H9 (cell line): ENCODE measurements around the gene KCNAB1. TPM values are rescaled to one million over a fixed set of nuclear protein-coding genes. Genes with fewer than 3 reads are reported as not detected.

Source experiments
- DNase-seq: peaks from one replicate; pipeline ENCODE4 v3.0.0-alpha.2; 2017
- H2AFZ ChIP-seq: one replicate; pipeline ENCODE4 v1.6.1; 2013; ENCODE audit warnings: mild to moderate bottlenecking, low read length, control low read depth, moderate library complexity
- H2AK5ac ChIP-seq: 2 replicates; pipeline ENCODE4 v1.6.1; 2013; ENCODE audit warnings: low read length, control low read depth, mixed read lengths; ENCODE audit not compliant: insufficient read length
- H2BK120ac ChIP-seq: one replicate; pipeline ENCODE4 v1.6.1; 2013; ENCODE audit warnings: low read depth, mild to moderate bottlenecking, low read length, control low read depth, inconsistent platforms; ENCODE audit not compliant: poor library complexity, severe bottlenecking
- H2BK12ac ChIP-seq: 2 replicates; pipeline ENCODE4 v1.6.1; 2013; ENCODE audit warnings: low read length, control low read depth, mixed read lengths, low read depth; ENCODE audit not compliant: insufficient read length
- H2BK15ac ChIP-seq: 2 replicates; pipeline ENCODE4 v1.6.1; 2013; ENCODE audit warnings: low read depth, low read length, control low read depth
- H2BK20ac ChIP-seq: one replicate; pipeline ENCODE4 v1.6.1; 2013; ENCODE audit warnings: low read depth, mild to moderate bottlenecking, low read length, control low read depth, inconsistent platforms; ENCODE audit not compliant: poor library complexity, severe bottlenecking
- H2BK5ac ChIP-seq: 2 replicates; pipeline ENCODE4 v1.6.1; 2013; ENCODE audit warnings: low read length, control low read depth, mixed read lengths; ENCODE audit not compliant: insufficient read length
- H3K14ac ChIP-seq: 2 replicates; pipeline ENCODE4 v1.6.1; 2013; ENCODE audit warnings: low read length, control low read depth; ENCODE audit not compliant: insufficient read depth
- H3K18ac ChIP-seq: 2 replicates; pipeline ENCODE4 v1.6.1; 2013; ENCODE audit warnings: low read depth, mild to moderate bottlenecking, mixed read lengths, low read length, control low read depth; ENCODE audit not compliant: insufficient read length
- H3K23ac ChIP-seq: 2 replicates; pipeline ENCODE4 v1.6.1; 2013; ENCODE audit warnings: low read length, control low read depth, mixed read lengths, low read depth; ENCODE audit not compliant: insufficient read length
- H3K23me2 ChIP-seq: 2 replicates; pipeline ENCODE4 v1.6.1; 2013; ENCODE audit warnings: low read depth, mild to moderate bottlenecking, mixed read lengths, low read length, control low read depth; ENCODE audit not compliant: insufficient read length, poor library complexity, severe bottlenecking
- H3K27ac ChIP-seq: 2 replicates; pipeline ENCODE4 v1.5.1; 2013; ENCODE audit warnings: low read length, control low read depth, mixed read lengths, low read depth; ENCODE audit not compliant: insufficient read length
- H3K27me3 ChIP-seq: 2 replicates; pipeline ENCODE4 v1.6.1; 2013; ENCODE audit warnings: low read length, control low read depth, inconsistent platforms; ENCODE audit not compliant: insufficient read depth
- H3K4ac ChIP-seq: 2 replicates; pipeline ENCODE4 v1.6.1; 2013; ENCODE audit warnings: low read depth, mild to moderate bottlenecking, control low read depth, inconsistent platforms, low read length, moderate library complexity
- H3K4me1 ChIP-seq: 2 replicates; pipeline ENCODE4 v1.6.1; 2013; ENCODE audit warnings: low read length, control low read depth, inconsistent platforms; ENCODE audit not compliant: insufficient read depth
- H3K4me2 ChIP-seq: 2 replicates; pipeline ENCODE4 v1.6.1; 2013; ENCODE audit warnings: low read length, control low read depth, mixed read lengths; ENCODE audit not compliant: insufficient read length, insufficient read depth
- H3K56ac ChIP-seq: 2 replicates; pipeline ENCODE4 v1.6.1; 2013; ENCODE audit warnings: low read depth, mild to moderate bottlenecking, mixed read lengths, low read length, control low read depth; ENCODE audit not compliant: insufficient read length
- H3K79me1 ChIP-seq: 2 replicates; pipeline ENCODE4 v1.6.1; 2013; ENCODE audit warnings: low read depth, mild to moderate bottlenecking, moderate library complexity, low read length, control low read depth, inconsistent platforms; ENCODE audit not compliant: insufficient read depth, poor library complexity, severe bottlenecking
- H3K79me2 ChIP-seq: 2 replicates; pipeline ENCODE4 v1.6.1; 2013; ENCODE audit warnings: low read length, control low read depth, inconsistent platforms; ENCODE audit not compliant: insufficient read depth
- H3K9ac ChIP-seq: 2 replicates; pipeline ENCODE4 v1.6.1; 2013; ENCODE audit warnings: low read length, control low read depth, mixed read lengths; ENCODE audit not compliant: insufficient read length; ENCODE audit errors: extremely low read depth
- H3K9me3 ChIP-seq: one replicate; pipeline ENCODE4 v1.6.1; 2013; ENCODE audit warnings: low read depth, low read length, inconsistent platforms; ENCODE audit not compliant: control insufficient read depth
- H3T11ph ChIP-seq: one replicate; pipeline ENCODE4 v1.6.1; 2013; ENCODE audit warnings: mild to moderate bottlenecking, low read length, control low read depth, inconsistent platforms
- H4K20me1 ChIP-seq: one replicate; pipeline ENCODE4 v1.6.1; 2013; ENCODE audit not compliant: control insufficient read depth, insufficient read length, insufficient read depth
- H4K5ac ChIP-seq: 2 replicates; pipeline ENCODE4 v1.6.1; 2013; ENCODE audit warnings: low read depth, mild to moderate bottlenecking, mixed read lengths, low read length, control low read depth; ENCODE audit not compliant: insufficient read length
- H4K8ac ChIP-seq: replicated peaks from 2 replicates; pipeline ENCODE4 v1.6.1; 2013; ENCODE audit warnings: low read length, control low read depth, mixed read lengths, low read depth; ENCODE audit not compliant: insufficient read length
- H4K91ac ChIP-seq: 2 replicates; pipeline ENCODE4 v1.6.1; 2013; ENCODE audit warnings: low read depth, mild to moderate bottlenecking, moderate library complexity, mixed read lengths, low read length, control low read depth; ENCODE audit not compliant: insufficient read length
- H3K27ac Mint-ChIP-seq, 3 experiments: 2 replicates in 2 of 3; 3 replicates in 1 of 3; pipeline ENCODE4 v1.8.0; 2020 to 2021; ENCODE audit warnings: mixed read lengths in 3 of 3, mild to moderate bottlenecking in 1 of 3, moderate library complexity in 1 of 3
- H3K27me3 Mint-ChIP-seq: 2 replicates; pipeline ENCODE4 v1.8.0; 2021; ENCODE audit warnings: low read depth, mild to moderate bottlenecking, moderate library complexity, mixed read lengths
- H3K36me3 Mint-ChIP-seq, 3 experiments: 2 replicates in 2 of 3; 3 replicates in 1 of 3; pipeline ENCODE4 v1.8.0; 2020 to 2021; ENCODE audit warnings: low read depth in 3 of 3, mixed read lengths in 3 of 3; ENCODE audit not compliant: insufficient read depth in 1 of 3
- H3K4me1 Mint-ChIP-seq, 2 experiments: 2 replicates each; pipeline ENCODE4 v1.8.0; 2020; ENCODE audit warnings: mixed read lengths in 2 of 2
- H3K4me3 Mint-ChIP-seq, 2 experiments: 2 replicates in 1 of 2; 3 replicates in 1 of 2; pipeline ENCODE4 v1.8.0; 2020 to 2021; ENCODE audit warnings: mild to moderate bottlenecking in 2 of 2, mixed read lengths in 2 of 2, moderate library complexity in 1 of 2
- H3K9me3 Mint-ChIP-seq, 2 experiments: 2 replicates in 1 of 2; 3 replicates in 1 of 2; pipeline ENCODE4 v1.8.0; 2020; ENCODE audit warnings: mild to moderate bottlenecking in 2 of 2, mixed read lengths in 2 of 2, moderate library complexity in 1 of 2
- WGBS: extraction: QIAGEN DNeasy Blood & Tissue Kit; methylation state at CpG from one replicate; pipeline ENCODE4 v1.1.7; 2013; ENCODE audit warnings: missing lambda C conversion rate, low lambda C conversion rate, mixed read lengths; ENCODE audit not compliant: insufficient read length; ENCODE audit errors: extremely low coverage; 5-methylcytosine and 5-hydroxymethylcytosine counted together
- total RNA-seq: library from RNA; stranded (reverse); gene quantifications from 2 replicates; pipeline ENCODE4 v1.2.1, GENCODE V29; 2021
- TF ChIP-seq, protein P1 (sequence below): fragments of 200-600 bp; sonication (generic); conservative IDR thresholded peaks from 3 replicates; pipeline ENCODE4 v1.8.0; 2021; ENCODE audit warnings: antibody characterized with exemption, mild to moderate bottlenecking

The KCNAB1 gene
- total RNA-seq, 1 experiment from 2014 or later = 3.7 TPM

DNA sequence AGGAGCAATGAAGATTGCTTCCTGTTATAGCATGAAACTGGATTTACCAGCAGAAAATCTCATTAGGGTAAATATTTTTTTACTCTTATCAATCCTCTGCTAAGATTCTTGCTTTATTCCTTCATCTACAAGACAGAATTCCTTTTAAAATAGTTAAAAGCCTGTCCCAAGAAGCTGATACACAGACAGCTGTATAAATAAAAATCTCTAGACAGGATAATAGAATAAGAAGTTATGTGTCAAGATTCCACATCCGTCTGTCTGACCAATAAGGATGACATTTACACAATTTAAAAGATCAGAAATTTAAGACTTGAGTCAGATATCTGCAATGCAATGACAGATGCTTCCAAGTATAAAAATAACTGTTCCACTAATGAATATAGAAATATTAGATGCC is 376.9 kb downstream of the KCNAB1 start:
- Histone ChIP-seq H3K9me3 (no peaks in the 10 kb centered on the region), H2AFZ (no peak overlapping the region), H3K23ac (no peak overlapping the region), H3K4me1 (no peaks in the 10 kb centered on the region), H3K79me1 (no peaks in the 10 kb centered on the region), H2BK120ac (no peak overlapping the region), H3K79me2 (no peaks in the 10 kb centered on the region), H2BK5ac (no peak overlapping the region), H3T11ph (no peak overlapping the region), H4K8ac (no peak overlapping the region), H4K91ac (no peak overlapping the region), H3K14ac (no peak overlapping the region), H3K23me2 (no peaks in the 10 kb centered on the region), H2BK15ac (no peak overlapping the region), H4K20me1 (no peaks in the 10 kb centered on the region), H3K4me2 (no peak overlapping the region), H3K9ac (no peak overlapping the region), H2AK5ac (no peak overlapping the region), H3K4ac (no peak overlapping the region), H2BK20ac (no peak overlapping the region), H3K18ac (no peak overlapping the region), H4K5ac (no peak overlapping the region), H3K56ac (no peak overlapping the region), H2BK12ac (no peak overlapping the region), H3K27me3 (no peaks in the 10 kb centered on the region), H3K27ac (no peak overlapping the region)
- Mint-ChIP-seq H3K9me3 (peaks cover 5 to 11% of the 10 kb centered on the region in 2 experiments; a peak in 4 of 5 replicates), H3K27ac (no peak overlapping the region), H3K4me1 (peaks cover 0 to 4% of the 10 kb centered on the region in 2 experiments; a peak in 1 of 4 replicates), H3K27me3 (no peaks in the 10 kb centered on the region; the same call in 1 of the 2 replicates), H3K36me3 (peaks cover 0 to 7% (median 3%) of the 10 kb centered on the region in 3 experiments; a peak in 4 of 7 replicates), H3K4me3 (no peak overlapping the region)
- DNase-seq = no peak
- TF ChIP-seq, protein P1, sequence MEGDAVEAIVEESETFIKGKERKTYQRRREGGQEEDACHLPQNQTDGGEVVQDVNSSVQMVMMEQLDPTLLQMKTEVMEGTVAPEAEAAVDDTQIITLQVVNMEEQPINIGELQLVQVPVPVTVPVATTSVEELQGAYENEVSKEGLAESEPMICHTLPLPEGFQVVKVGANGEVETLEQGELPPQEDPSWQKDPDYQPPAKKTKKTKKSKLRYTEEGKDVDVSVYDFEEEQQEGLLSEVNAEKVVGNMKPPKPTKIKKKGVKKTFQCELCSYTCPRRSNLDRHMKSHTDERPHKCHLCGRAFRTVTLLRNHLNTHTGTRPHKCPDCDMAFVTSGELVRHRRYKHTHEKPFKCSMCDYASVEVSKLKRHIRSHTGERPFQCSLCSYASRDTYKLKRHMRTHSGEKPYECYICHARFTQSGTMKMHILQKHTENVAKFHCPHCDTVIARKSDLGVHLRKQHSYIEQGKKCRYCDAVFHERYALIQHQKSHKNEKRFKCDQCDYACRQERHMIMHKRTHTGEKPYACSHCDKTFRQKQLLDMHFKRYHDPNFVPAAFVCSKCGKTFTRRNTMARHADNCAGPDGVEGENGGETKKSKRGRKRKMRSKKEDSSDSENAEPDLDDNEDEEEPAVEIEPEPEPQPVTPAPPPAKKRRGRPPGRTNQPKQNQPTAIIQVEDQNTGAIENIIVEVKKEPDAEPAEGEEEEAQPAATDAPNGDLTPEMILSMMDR = no peak
- no CpG with 5 or more reads among the region's 1 CpG for WGBS
